GM12874 (cell line): ENCODE data around the gene TMEM106A.

ENCODE experiments used
- TF ChIP-seq, protein P1 (sequence below): IDR thresholded peaks from 2 replicates; pipeline ENCODE4 v1.5.1; 2011; ENCODE audit warnings: low read depth, mild to moderate bottlenecking, control low read depth, low read length, moderate library complexity; ENCODE audit not compliant: insufficient read depth

Gene TMEM106A

DNA sequence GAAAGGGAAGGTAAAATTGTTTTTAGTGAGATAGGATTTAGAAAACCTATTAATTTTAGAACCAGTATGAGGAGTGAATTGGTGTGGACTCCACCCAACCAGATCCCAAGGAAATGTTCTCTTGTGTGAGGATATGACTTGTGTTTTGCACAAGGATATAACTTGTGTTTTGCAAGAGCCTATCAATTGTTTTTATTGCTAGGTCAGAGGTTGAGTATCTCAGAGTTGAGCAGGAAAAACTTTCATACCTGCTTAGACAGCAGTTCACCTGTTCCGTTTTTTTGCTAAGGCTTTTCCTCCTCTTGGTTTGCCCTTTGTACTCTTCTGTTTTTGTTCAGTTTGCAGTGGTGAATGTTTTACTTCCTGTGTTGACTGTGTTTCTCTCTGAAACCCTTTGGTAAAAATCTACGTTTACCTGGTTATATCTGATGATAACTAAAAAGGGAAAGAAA is 35.5 kb upstream of the TMEM106A start:
- TF ChIP-seq, protein P1, sequence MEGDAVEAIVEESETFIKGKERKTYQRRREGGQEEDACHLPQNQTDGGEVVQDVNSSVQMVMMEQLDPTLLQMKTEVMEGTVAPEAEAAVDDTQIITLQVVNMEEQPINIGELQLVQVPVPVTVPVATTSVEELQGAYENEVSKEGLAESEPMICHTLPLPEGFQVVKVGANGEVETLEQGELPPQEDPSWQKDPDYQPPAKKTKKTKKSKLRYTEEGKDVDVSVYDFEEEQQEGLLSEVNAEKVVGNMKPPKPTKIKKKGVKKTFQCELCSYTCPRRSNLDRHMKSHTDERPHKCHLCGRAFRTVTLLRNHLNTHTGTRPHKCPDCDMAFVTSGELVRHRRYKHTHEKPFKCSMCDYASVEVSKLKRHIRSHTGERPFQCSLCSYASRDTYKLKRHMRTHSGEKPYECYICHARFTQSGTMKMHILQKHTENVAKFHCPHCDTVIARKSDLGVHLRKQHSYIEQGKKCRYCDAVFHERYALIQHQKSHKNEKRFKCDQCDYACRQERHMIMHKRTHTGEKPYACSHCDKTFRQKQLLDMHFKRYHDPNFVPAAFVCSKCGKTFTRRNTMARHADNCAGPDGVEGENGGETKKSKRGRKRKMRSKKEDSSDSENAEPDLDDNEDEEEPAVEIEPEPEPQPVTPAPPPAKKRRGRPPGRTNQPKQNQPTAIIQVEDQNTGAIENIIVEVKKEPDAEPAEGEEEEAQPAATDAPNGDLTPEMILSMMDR = no peak

DNA sequence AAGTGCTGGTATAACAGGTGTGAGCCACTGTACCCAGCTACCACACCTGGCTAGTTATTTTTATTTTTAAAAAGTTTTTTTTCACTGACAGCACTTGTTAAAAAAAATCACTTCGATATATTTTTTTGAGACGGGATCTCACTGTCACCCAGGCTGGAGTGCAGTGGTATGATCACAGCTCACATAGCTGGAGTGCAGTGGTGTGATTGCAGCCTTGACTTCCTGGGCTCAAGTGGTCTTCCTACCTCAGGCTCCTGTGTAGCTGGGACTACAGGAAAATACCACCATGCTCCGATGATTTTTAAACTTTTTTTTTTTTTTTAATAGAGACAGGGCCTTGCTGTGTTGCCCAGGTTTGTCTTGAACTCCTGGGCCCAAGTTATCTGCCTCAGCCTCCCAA is 27.8 kb upstream of the TMEM106A start:
- TF ChIP-seq, protein P1 = no peak

DNA sequence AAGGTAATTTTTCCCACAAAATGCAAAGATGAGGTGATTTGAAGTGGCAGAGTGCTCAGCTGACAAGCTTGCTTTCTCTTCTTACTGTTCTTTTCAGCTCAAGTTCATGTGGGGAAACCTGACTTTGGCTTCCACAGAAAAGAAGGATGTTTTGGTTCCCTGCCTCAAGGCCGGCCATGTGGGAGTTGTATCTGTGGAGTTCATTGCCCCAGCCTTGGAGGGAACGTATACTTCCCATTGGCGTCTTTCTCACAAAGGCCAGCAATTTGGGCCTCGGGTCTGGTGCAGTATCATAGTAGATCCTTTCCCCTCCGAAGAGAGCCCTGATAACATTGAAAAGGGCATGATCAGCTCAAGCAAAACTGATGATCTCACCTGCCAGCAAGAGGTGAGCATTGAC is 18.4 kb upstream of the TMEM106A start:
- TF ChIP-seq, protein P1 = no peak

DNA sequence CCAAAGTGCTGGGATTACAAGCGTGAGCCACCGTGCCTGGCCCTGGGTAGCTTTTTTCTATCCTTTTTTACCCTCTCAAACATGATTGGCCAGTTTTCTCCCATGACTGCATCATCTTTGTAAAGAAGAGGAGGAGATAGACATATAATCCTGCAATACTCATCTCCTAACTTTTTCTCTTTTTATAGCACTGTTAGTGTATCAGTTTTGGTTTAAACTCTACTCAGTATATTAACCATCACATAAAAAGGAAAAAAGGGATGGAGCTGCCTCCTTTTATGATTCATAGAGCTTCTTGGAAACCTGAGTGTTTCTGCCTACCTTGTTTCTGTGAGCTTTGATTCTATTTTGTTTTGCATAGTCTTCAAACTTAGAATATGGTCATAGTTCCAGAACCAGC is 12.0 kb upstream of the TMEM106A start:
- TF ChIP-seq, protein P1 = no peak

DNA sequence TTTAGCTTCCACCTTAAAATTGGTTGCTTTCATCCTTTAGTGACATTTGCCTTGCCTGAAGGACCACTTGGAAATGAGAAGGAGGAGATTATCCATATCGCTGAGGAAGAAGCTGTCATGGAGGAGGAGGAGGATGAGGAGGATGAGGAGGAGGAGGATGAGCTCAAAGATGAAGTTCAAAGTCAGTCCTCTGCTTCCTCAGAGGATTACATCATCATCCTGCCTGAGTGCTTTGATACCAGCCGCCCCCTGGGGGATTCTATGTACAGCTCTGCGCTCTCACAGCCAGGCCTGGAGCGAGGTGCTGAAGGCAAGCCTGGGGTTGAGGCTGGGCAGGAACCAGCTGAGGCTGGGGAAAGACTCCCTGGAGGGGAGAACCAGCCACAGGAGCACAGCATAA is 11.5 kb upstream of the TMEM106A start:
- TF ChIP-seq, protein P1 = no peak

DNA sequence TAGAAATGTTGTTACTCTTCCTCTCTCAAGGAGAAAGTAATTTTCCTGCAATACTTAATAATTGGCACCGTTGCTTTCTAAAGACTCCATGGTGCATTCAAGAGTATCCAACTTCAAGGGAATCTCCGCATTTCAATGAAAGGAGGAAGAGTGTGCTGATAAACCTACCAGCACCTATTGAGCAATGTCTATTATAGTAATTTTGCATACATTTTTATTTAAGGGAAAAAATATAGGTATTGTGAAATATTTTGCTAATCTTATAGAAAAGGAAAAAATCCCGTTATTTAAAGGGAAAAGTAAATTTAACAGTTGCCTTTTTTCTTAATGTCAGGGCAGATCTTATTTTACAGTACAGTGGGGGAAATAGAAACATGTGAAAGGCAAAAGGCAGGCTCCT is 1.1 kb upstream of the TMEM106A start:
- TF ChIP-seq, protein P1 = no peak

DNA sequence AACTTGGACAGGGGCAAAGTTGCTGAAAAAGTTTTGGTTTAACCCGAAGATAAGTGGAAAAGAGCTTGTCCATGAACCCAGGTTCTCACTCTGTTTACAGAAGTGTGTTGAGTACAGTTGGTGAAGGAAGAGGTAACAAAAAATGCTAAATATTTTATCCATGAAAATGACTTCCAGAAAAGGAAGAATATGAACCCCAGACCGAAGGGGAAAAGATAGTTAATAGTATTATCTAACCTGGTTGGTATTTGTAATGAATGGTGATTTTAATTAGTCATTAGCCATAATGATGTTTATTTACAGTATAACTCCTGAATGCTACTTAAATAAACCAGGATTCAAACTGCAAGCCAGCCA is 574 bp upstream of the TMEM106A start:
- TF ChIP-seq, protein P1 = no peak
